Endodermal cell (in vitro differentiated cells): Measurements from ENCODE around the gene GPR137B. TPM values are rescaled to one million over a fixed set of nuclear protein-coding genes. Genes with fewer than 3 reads are reported as not detected.

Experiments used
- DNase-seq: peaks from one replicate; pipeline ENCODE4 v3.0.0-alpha.2; 2017
- H3K27ac ChIP-seq: 2 replicates; pipeline ENCODE4 v1.5.1; 2013; ENCODE audit warnings: mild to moderate bottlenecking, low read depth, low read length, moderate library complexity
- H3K27me3 ChIP-seq: 2 replicates; pipeline ENCODE4 v1.6.1; 2013; ENCODE audit warnings: mild to moderate bottlenecking, low read length, moderate library complexity; ENCODE audit not compliant: insufficient read depth, control insufficient read depth, poor library complexity, severe bottlenecking
- H3K36me3 ChIP-seq: 2 replicates; pipeline ENCODE4 v1.7.0; 2013; ENCODE audit warnings: mild to moderate bottlenecking, low read length, moderate library complexity; ENCODE audit not compliant: control insufficient read depth, insufficient read depth
- H3K4me1 ChIP-seq: one replicate; pipeline ENCODE4 v1.7.0; 2013; ENCODE audit warnings: low read length; ENCODE audit not compliant: control insufficient read depth, insufficient read depth
- H3K4me3 ChIP-seq: 2 replicates; pipeline ENCODE4 v1.5.1; 2013; ENCODE audit warnings: mild to moderate bottlenecking, low read length, moderate library complexity
- H3K9ac ChIP-seq: 2 replicates; pipeline ENCODE4 v1.6.1; 2013; ENCODE audit warnings: mild to moderate bottlenecking, low read length, moderate library complexity; ENCODE audit not compliant: poor library complexity, severe bottlenecking; ENCODE audit errors: extremely low read depth
- H3K9me3 ChIP-seq: 2 replicates; pipeline ENCODE4 v1.6.1; 2013; ENCODE audit warnings: mild to moderate bottlenecking, low read length, moderate library complexity; ENCODE audit not compliant: control insufficient read depth
- H3K27ac Mint-ChIP-seq: 2 replicates; pipeline ENCODE4 v1.8.0; 2020; ENCODE audit warnings: mixed read lengths
- H3K27me3 Mint-ChIP-seq: 2 replicates; pipeline ENCODE4 v1.8.0; 2021; ENCODE audit warnings: mild to moderate bottlenecking, mixed read lengths; ENCODE audit not compliant: insufficient read depth
- H3K36me3 Mint-ChIP-seq: 2 replicates; pipeline ENCODE4 v1.8.0; 2020; ENCODE audit warnings: low read depth, mixed read lengths
- H3K4me1 Mint-ChIP-seq: 2 replicates; pipeline ENCODE4 v1.8.0; 2020; ENCODE audit warnings: mixed read lengths
- H3K4me3 Mint-ChIP-seq: 2 replicates; pipeline ENCODE4 v1.8.0; 2020; ENCODE audit warnings: mild to moderate bottlenecking, moderate library complexity, mixed read lengths
- H3K9me3 Mint-ChIP-seq: 2 replicates; pipeline ENCODE4 v1.8.0; 2020; ENCODE audit warnings: mild to moderate bottlenecking, mixed read lengths
- CTCF ChIP-seq: fragments of 200-600 bp; sonication (generic); conservative IDR thresholded peaks from 2 replicates; pipeline ENCODE4 v1.5.0; 2021; ENCODE audit warnings: antibody characterized with exemption, mild to moderate bottlenecking
- WGBS, 2 experiments: methylation state at CpG; one replicate each; pipeline versions ENCODE4 v1.1.5 to v1.1.7; 2013; ENCODE audit warnings: missing lambda C conversion rate in 2 of 2, mixed read lengths in 1 of 2; ENCODE audit not compliant: insufficient coverage in 1 of 2, insufficient read length in 1 of 2; 5-methylcytosine and 5-hydroxymethylcytosine counted together
- total RNA-seq, 2 donors: library from RNA; stranded (reverse); fragmentation: NEBNext Ultra II Directional in 1 of 2; extraction: Animal tissue kit (Norgen Biotek cat#: 25700) in 1 of 2; gene quantifications; 2 replicates in 1 of 2; 3 replicates in 1 of 2; pipeline ENCODE4 v1.2.1, GENCODE V29; 2021

GPR137B gene
- total RNA-seq, 2 donors from 2014 or later = 2.8 to 6.7 TPM

- Histone ChIP-seq H3K27ac (no peak overlapping the region), H3K4me1 (no peaks in the 10 kb centered on the region), H3K27me3 (peaks cover 34% of the 10 kb centered on the region), H3K4me3 (no peak overlapping the region), H3K9me3 (no peaks in the 10 kb centered on the region), H3K9ac (no peak overlapping the region), H3K36me3 (no peaks in the 10 kb centered on the region)
- Mint-ChIP-seq H3K27me3 (peaks cover 55% of the 10 kb centered on the region), H3K4me3 (no peak overlapping the region), H3K9me3 (no peaks in the 10 kb centered on the region), H3K4me1 (peaks cover 10% of the 10 kb centered on the region), H3K36me3 (no peaks in the 10 kb centered on the region), H3K27ac (no peak overlapping the region)
- DNase-seq = no peak
- 89 to 90% methylated on average over 5 of the region's 5 CpGs for WGBS, 2 experiments
- no peak for TF ChIP-seq CTCF
Observed at GRCh38 chr1:236132420-236133046, 9.8 kb upstream of the GPR137B start.

GRCh38 chr1:236133339-236133738, 9.0 kb upstream of the GPR137B start:
- peaks cover 42% of the 10 kb centered on the region for H3K27me3 ChIP-seq
- H3K27ac ChIP-seq = no peak overlapping the region
- no peak for TF ChIP-seq CTCF
- no peak for DNase-seq
- no peaks in the 10 kb centered on the region for H3K36me3 ChIP-seq
- no peaks in the 10 kb centered on the region for H3K9me3 ChIP-seq
- Mint-ChIP-seq H3K9me3 (no peaks in the 10 kb centered on the region), H3K4me3 (no peak overlapping the region), H3K27ac (no peak overlapping the region), H3K4me1 (peaks cover 10% of the 10 kb centered on the region), H3K36me3 (no peaks in the 10 kb centered on the region), H3K27me3 (peaks cover 63% of the 10 kb centered on the region)
- H3K9ac ChIP-seq = no peak overlapping the region
- H3K4me3 ChIP-seq = no peak overlapping the region
- no peaks in the 10 kb centered on the region for H3K4me1 ChIP-seq
- WGBS, 2 experiments = 90 to 92% methylated on average over 6 to 7 of the region's 7 CpGs

- no peak for TF ChIP-seq CTCF
- Histone ChIP-seq H3K4me3 (no peak overlapping the region), H3K36me3 (no peaks in the 10 kb centered on the region), H3K9ac (no peak overlapping the region), H3K27ac (no peak overlapping the region), H3K9me3 (no peaks in the 10 kb centered on the region), H3K4me1 (no peaks in the 10 kb centered on the region), H3K27me3 (peaks cover 47% of the 10 kb centered on the region)
- Mint-ChIP-seq H3K27me3 (peaks cover 68% of the 10 kb centered on the region), H3K36me3 (no peaks in the 10 kb centered on the region), H3K9me3 (no peaks in the 10 kb centered on the region), H3K4me1 (peaks cover 10% of the 10 kb centered on the region), H3K4me3 (no peak overlapping the region), H3K27ac (no peak overlapping the region)
- DNase-seq = no peak
- 83% methylated on average over 1 of the region's 1 CpG; no CpG with 5 or more reads in 1 of the 2 experiments for whole genome bisulfite sequencing, 2 experiments
Observed at GRCh38 chr1:236133802-236134201, 8.5 kb upstream of the GPR137B start.
